ENCODE data around the gene TP53INP2.
A peak's percentile ranks its signal among the peaks of the same experiment; 100 is the strongest.
"Not testable (repeated sequence)": the region's sequence is repeated elsewhere in the genome, so short reads cannot be mapped to it uniquely, and the experiment has no call there.

The TP53INP2 gene

GRCh38 chr20:34704177-34705007, at the start of gene TP53INP2:
Gene TP53INP2, plus strand, starts transcription at chr20:34704344. Its CDS starts 4,396 bp downstream, at chr20:34708740.
- peak; percentile 67 to 80 for DNase-seq

GRCh38 chr20:34658654-34659053, 45.5 kb upstream of the TP53INP2 start:
- DNase-seq = not testable (repeated sequence)

GRCh38 chr20:34661811-34662210, 42.3 kb upstream of the TP53INP2 start:
- DNase-seq = not testable (repeated sequence)

- no peak for DNase-seq
Observed at GRCh38 chr20:34663213-34663943, 40.8 kb upstream of the TP53INP2 start.

GRCh38 chr20:34664751-34665150, 39.4 kb upstream of the TP53INP2 start:
- not testable (repeated sequence) for DNase-seq

- DNase-seq = no peak
Observed at GRCh38 chr20:34669094-34669493, 35.0 kb upstream of the TP53INP2 start.

- DNase-seq = no peak
Observed at GRCh38 chr20:34673412-34673811, 30.7 kb upstream of the TP53INP2 start.

GRCh38 chr20:34675561-34675960, 28.6 kb upstream of the TP53INP2 start:
- no peak for DNase-seq

GRCh38 chr20:34675993-34676641, 28.0 kb upstream of the TP53INP2 start:
- no peak for DNase-seq

GRCh38 chr20:34676642-34677373, 27.3 kb upstream of the TP53INP2 start, which contains the start of gene PIGU:
Gene PIGU, minus strand, starts transcription at chr20:34677092. Its CDS starts 7 bp downstream, at chr20:34677085.
- DNase-seq = peak; percentile 88 to 93

- peak; percentile 93 to 95 for DNase-seq
Observed at GRCh38 chr20:34680586-34681175, 23.5 kb upstream of the TP53INP2 start.

- no peak for DNase-seq
Observed at GRCh38 chr20:34683667-34684066, 20.5 kb upstream of the TP53INP2 start.

GRCh38 chr20:34689486-34689885, 14.7 kb upstream of the TP53INP2 start:
- DNase-seq = no peak

GRCh38 chr20:34691838-34692237, 12.3 kb upstream of the TP53INP2 start:
- DNase-seq = no peak

GRCh38 chr20:34693414-34693813, 10.7 kb upstream of the TP53INP2 start:
- no peak for DNase-seq

GRCh38 chr20:34701405-34702085, 2.6 kb upstream of the TP53INP2 start:
- DNase-seq = no peak

GRCh38 chr20:34703061-34703423, 1.1 kb upstream of the TP53INP2 start:
- DNase-seq = no peak

- peak in 1 of 2 experiments; percentile 23 for DNase-seq
Observed at GRCh38 chr20:34703424-34704176, 544 bp upstream of the TP53INP2 start.

- no peak for DNase-seq
Observed at GRCh38 chr20:34705008-34705396, 858 bp downstream of the TP53INP2 start.

GRCh38 chr20:34705397-34706301, 1.5 kb downstream of the TP53INP2 start:
- peak; percentile 6 to 19 for DNase-seq

All from AML-193 (cell line).